HG03571 (cell line): ENCODE data around the gene SCYL1.

Source experiments
- ATAC-seq: cut with Tn5 transposase; IDR thresholded peaks from one replicate; pipeline ENCODE4 v1.9.1; 2021; ENCODE audit not compliant: unreplicated experiment

The SCYL1 gene

DNA sequence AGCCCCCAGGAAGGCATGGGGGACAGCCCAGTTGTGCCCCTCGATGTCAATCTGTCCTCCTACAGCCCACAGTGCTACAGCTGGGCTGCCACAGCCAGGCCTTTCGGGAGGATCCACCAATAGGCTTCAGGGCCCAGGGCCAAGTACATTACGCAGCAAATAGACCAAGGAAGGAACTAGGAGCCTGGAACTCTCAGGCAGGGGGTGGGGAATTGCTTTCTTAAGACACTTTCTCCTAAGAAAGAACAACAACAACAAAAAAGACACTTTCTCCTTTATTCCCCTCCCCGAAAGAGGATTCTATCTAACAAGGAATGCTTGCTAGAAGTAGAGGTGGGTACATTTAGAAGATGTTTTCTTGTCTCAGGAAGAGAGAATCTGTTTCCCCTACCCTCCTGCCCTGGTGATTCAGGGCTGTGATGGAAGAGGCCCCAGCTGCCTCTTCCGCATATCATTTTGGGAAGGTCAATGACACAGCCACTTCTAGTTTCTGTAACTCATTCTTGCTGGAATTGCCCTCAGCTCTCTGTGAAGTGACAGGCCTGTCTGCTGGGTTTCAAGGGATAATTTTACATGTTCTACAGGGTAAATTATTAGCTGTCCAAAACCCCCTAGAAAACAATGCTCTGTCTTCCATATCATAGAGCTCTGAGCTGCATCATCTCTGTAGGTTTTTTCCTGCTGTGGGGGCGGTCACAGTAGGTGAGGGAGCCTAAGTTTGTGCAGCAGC is 32.1 kb upstream of the SCYL1 start:
- ATAC-seq = no peak

DNA sequence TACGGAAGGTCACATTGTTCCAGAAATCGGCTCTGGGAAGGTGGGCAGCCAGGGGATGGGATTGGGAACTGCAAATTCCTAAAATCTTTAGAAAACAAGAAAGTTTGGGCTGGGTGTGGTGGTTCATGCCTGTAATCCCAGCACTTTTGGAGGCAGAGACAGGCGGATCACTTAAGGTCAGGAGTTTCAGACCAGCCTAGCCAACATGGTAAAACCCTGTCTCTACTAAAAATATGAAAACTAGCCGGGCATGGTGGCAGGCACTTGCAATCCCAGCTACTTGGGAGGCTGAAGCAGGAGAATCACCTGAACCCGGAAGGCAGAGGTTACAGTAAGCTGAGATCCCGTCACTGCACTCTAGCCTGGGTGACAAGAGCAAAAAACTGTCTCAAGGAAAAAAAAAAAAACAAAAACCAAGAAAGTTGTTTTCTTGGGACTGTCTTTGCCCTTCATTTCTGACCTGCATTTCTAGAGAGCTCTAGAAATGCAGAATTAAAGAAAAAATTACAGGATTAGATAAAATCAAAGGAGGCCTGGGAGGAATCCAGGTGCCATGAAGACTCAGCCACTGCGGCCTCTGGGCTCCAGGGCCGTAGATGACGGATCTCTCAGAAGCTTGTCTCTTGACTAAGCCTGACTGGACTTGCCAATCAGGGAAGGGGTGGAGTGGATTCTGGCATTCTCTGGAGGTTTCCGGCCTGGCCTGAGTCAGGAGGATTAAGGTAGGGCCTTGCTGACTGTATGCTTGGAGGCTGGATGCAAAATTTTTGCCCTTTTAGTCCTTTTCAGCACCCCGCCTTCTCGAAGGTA is 31.3 kb upstream of the SCYL1 start:
- no peak for ATAC-seq

DNA sequence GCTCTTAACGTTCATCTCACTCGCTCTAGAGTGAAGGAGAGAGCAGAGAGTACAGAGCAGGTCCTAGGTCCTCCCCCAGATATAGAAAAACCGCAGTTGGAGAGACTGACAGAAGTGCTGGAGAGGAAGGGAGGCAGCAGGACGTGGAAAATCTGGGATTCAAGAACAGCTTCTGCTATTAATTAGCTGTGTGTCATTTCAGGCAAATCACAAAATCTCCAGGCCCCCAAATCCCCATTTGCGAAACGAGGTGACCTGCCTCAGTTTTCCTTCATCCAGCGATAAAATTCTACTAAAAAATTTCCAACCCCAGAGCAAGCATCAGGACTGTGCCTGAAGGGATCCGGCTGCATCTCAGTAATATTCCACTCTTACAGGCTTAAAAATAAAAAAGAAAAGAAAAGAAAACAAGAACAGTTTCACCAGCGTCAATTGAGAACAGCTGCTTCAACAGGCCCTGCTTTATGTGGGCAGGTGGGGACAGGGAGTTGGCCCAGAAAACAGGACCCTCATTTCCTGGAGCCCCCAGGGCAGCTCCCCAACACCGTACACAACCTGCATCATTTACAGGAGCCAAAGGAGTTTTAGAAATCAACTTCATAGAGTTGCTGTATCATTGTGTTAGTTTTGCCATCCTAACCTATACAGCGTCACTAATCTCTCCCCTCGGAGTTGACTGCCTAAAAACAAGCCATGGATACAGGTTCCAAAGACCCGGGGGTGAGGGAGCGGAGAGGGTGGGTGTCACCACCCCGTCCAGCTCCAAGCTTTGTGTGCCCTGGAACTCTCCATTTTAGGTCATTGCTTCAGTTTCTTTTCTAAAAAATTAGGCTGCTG is 28.4 kb upstream of the SCYL1 start:
- peak; percentile 0 for ATAC-seq

DNA sequence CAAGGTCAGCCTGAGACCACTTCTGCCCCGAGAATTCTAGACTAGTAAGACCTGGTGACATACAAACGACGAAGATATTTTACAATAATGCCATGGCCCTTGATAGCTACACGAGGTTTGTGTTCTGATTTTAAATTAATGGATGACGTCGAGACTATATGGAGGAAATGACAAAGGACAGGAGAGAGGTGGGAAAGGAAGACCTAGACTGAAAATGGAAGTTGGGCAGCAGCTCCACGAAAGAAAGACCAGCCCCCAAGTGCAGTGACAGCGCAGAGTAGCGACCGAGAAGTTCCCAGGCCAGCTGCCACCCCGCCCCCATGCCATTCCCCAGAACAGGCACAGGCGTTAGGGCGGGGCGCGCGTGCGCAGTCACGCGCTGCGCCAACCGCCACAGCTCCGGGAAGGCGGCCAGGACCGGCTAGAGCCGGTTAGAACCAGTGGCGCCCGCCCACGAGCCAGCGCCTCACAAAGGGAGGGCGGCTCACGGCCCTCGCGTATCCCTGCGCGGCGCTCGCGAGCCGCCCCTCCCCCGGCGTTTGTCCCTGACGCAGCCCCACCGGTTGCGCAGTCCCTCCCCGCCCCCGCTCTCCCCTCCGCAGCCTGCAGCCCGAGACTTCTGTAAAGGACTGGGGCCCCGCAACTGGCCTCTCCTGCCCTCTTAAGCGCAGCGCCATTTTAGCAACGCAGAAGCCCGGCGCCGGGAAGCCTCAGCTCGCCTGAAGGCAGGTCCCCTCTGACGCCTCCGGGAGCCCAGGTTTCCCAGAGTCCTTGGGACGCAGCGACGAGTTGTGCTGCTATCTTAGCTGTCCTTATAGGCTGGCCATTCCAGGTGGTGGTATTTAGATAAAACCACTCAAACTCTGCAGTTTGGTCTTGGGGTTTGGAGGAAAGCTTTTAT is 27.5 kb upstream of the SCYL1 start:
- ATAC-seq = peak; percentile 57

DNA sequence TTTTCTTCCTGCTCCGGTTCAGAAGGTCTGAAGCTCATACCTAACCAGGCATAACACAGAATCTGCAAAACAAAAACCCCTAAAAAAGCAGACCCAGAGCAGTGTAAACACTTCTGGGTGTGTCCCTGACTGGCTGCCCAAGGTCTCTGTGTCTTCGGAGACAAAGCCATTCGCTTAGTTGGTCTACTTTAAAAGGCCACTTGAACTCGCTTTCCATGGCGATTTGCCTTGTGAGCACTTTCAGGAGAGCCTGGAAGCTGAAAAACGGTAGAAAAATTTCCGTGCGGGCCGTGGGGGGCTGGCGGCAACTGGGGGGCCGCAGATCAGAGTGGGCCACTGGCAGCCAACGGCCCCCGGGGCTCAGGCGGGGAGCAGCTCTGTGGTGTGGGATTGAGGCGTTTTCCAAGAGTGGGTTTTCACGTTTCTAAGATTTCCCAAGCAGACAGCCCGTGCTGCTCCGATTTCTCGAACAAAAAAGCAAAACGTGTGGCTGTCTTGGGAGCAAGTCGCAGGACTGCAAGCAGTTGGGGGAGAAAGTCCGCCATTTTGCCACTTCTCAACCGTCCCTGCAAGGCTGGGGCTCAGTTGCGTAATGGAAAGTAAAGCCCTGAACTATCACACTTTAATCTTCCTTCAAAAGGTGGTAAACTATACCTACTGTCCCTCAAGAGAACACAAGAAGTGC is 26.7 kb upstream of the SCYL1 start:
- no peak for ATAC-seq

DNA sequence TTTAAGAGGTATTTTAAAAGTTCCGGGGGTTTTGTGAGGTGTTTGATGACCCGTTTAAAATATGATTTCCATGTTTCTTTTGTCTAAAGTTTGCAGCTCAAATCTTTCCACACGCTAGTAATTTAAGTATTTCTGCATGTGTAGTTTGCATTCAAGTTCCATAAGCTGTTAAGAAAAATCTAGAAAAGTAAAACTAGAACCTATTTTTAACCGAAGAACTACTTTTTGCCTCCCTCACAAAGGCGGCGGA is 26.2 kb upstream of the SCYL1 start:
- no peak for ATAC-seq

DNA sequence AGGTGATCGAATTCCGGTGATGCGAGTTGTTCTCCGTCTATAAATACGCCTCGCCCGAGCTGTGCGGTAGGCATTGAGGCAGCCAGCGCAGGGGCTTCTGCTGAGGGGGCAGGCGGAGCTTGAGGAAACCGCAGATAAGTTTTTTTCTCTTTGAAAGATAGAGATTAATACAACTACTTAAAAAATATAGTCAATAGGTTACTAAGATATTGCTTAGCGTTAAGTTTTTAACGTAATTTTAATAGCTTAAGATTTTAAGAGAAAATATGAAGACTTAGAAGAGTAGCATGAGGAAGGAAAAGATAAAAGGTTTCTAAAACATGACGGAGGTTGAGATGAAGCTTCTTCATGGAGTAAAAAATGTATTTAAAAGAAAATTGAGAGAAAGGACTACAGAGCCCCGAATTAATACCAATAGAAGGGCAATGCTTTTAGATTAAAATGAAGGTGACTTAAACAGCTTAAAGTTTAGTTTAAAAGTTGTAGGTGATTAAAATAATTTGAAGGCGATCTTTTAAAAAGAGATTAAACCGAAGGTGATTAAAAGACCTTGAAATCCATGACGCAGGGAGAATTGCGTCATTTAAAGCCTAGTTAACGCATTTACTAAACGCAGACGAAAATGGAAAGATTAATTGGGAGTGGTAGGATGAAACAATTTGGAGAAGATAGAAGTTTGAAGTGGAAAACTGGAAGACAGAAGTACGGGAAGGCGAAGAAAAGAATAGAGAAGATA is 25.7 kb upstream of the SCYL1 start, which contains the start of gene MALAT1:
MALAT1 (plus strand) TSS at position 69 of the 736 bp plus-strand sequence.
- ATAC-seq = no peak

DNA sequence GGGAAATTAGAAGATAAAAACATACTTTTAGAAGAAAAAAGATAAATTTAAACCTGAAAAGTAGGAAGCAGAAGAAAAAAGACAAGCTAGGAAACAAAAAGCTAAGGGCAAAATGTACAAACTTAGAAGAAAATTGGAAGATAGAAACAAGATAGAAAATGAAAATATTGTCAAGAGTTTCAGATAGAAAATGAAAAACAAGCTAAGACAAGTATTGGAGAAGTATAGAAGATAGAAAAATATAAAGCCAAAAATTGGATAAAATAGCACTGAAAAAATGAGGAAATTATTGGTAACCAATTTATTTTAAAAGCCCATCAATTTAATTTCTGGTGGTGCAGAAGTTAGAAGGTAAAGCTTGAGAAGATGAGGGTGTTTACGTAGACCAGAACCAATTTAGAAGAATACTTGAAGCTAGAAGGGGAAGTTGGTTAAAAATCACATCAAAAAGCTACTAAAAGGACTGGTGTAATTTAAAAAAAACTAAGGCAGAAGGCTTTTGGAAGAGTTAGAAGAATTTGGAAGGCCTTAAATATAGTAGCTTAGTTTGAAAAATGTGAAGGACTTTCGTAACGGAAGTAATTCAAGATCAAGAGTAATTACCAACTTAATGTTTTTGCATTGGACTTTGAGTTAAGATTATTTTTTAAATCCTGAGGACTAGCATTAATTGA is 25.0 kb upstream of the SCYL1 start:
- ATAC-seq = no peak

DNA sequence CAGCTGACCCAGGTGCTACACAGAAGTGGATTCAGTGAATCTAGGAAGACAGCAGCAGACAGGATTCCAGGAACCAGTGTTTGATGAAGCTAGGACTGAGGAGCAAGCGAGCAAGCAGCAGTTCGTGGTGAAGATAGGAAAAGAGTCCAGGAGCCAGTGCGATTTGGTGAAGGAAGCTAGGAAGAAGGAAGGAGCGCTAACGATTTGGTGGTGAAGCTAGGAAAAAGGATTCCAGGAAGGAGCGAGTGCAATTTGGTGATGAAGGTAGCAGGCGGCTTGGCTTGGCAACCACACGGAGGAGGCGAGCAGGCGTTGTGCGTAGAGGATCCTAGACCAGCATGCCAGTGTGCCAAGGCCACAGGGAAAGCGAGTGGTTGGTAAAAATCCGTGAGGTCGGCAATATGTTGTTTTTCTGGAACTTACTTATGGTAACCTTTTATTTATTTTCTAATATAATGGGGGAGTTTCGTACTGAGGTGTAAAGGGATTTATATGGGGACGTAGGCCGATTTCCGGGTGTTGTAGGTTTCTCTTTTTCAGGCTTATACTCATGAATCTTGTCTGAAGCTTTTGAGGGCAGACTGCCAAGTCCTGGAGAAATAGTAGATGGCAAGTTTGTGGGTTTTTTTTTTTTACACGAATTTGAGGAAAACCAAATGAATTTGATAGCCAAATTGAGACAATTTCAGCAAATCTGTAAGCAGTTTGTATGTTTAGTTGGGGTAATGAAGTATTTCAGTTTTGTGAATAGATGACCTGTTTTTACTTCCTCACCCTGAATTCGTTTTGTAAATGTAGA is 24.3 kb upstream of the SCYL1 start:
- no peak for ATAC-seq

DNA sequence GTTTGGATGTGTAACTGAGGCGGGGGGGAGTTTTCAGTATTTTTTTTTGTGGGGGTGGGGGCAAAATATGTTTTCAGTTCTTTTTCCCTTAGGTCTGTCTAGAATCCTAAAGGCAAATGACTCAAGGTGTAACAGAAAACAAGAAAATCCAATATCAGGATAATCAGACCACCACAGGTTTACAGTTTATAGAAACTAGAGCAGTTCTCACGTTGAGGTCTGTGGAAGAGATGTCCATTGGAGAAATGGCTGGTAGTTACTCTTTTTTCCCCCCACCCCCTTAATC is 23.8 kb upstream of the SCYL1 start:
- no peak for ATAC-seq

DNA sequence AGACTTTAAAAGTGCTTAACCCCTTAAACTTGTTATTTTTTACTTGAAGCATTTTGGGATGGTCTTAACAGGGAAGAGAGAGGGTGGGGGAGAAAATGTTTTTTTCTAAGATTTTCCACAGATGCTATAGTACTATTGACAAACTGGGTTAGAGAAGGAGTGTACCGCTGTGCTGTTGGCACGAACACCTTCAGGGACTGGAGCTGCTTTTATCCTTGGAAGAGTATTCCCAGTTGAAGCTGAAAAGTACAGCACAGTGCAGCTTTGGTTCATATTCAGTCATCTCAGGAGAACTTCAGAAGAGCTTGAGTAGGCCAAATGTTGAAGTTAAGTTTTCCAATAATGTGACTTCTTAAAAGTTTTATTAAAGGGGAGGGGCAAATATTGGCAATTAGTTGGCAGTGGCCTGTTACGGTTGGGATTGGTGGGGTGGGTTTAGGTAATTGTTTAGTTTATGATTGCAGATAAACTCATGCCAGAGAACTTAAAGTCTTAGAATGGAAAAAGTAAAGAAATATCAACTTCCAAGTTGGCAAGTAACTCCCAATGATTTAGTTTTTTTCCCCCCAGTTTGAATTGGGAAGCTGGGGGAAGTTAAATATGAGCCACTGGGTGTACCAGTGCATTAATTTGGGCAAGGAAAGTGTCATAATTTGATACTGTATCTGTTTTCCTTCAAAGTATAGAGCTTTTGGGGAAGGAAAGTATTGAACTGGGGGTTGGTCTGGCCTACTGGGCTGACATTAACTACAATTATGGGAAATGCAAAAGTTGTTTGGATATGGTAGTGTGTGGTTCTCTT is 23.2 kb upstream of the SCYL1 start:
- ATAC-seq = no peak

DNA sequence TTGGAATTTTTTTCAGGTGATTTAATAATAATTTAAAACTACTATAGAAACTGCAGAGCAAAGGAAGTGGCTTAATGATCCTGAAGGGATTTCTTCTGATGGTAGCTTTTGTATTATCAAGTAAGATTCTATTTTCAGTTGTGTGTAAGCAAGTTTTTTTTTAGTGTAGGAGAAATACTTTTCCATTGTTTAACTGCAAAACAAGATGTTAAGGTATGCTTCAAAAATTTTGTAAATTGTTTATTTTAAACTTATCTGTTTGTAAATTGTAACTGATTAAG is 22.7 kb upstream of the SCYL1 start:
- no peak for ATAC-seq

DNA sequence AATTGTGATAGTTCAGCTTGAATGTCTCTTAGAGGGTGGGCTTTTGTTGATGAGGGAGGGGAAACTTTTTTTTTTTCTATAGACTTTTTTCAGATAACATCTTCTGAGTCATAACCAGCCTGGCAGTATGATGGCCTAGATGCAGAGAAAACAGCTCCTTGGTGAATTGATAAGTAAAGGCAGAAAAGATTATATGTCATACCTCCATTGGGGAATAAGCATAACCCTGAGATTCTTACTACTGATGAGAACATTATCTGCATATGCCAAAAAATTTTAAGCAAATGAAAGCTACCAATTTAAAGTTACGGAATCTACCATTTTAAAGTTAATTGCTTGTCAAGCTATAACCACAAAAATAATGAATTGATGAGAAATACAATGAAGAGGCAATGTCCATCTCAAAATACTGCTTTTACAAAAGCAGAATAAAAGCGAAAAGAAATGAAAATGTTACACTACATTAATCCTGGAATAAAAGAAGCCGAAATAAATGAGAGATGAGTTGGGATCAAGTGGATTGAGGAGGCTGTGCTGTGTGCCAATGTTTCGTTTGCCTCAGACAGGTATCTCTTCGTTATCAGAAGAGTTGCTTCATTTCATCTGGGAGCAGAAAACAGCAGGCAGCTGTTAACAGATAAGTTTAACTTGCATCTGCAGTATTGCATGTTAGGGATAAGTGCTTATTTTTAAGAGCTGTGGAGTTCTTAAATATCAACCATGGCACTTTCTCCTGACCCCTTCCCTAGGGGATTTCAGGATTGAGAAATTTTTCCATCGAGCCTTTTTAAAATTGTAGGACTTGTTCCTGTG is 22.1 kb upstream of the SCYL1 start:
- ATAC-seq = no peak

DNA sequence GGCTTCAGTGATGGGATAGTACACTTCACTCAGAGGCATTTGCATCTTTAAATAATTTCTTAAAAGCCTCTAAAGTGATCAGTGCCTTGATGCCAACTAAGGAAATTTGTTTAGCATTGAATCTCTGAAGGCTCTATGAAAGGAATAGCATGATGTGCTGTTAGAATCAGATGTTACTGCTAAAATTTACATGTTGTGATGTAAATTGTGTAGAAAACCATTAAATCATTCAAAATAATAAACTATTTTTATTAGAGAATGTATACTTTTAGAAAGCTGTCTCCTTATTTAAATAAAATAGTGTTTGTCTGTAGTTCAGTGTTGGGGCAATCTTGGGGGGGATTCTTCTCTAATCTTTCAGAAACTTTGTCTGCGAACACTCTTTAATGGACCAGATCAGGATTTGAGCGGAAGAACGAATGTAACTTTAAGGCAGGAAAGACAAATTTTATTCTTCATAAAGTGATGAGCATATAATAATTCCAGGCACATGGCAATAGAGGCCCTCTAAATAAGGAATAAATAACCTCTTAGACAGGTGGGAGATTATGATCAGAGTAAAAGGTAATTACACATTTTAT is 21.4 kb upstream of the SCYL1 start:
- ATAC-seq = no peak

DNA sequence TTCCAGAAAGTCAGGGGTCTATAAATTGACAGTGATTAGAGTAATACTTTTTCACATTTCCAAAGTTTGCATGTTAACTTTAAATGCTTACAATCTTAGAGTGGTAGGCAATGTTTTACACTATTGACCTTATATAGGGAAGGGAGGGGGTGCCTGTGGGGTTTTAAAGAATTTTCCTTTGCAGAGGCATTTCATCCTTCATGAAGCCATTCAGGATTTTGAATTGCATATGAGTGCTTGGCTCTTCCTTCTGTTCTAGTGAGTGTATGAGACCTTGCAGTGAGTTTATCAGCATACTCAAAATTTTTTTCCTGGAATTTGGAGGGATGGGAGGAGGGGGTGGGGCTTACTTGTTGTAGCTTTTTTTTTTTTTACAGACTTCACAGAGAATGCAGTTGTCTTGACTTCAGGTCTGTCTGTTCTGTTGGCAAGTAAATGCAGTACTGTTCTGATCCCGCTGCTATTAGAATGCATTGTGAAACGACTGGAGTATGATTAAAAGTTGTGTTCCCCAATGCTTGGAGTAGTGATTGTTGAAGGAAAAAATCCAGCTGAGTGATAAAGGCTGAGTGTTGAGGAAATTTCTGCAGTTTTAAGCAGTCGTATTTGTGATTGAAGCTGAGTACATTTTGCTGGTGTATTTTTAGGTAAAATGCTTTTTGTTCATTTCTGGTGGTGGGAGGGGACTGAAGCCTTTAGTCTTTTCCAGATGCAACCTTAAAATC is 20.8 kb upstream of the SCYL1 start:
- no peak for ATAC-seq
